Activated naive CD8-positive, alpha-beta T cell (primary cell): Measurements from ENCODE around the gene FYB1.

Experiments
- H3K27ac Mint-ChIP-seq: one replicate; pipeline ENCODE4 v1.8.0; 2021; ENCODE audit warnings: mixed read lengths
- H3K27me3 Mint-ChIP-seq: one replicate; pipeline ENCODE4 v1.8.0; 2021; ENCODE audit warnings: mixed read lengths
- H3K36me3 Mint-ChIP-seq: one replicate; pipeline ENCODE4 v1.8.0; 2021; ENCODE audit warnings: mixed read lengths
- H3K4me1 Mint-ChIP-seq: one replicate; pipeline ENCODE4 v1.8.0; 2021; ENCODE audit warnings: low read depth, mixed read lengths
- H3K4me3 Mint-ChIP-seq: one replicate; pipeline ENCODE4 v1.8.0; 2021; ENCODE audit warnings: mild to moderate bottlenecking, mixed read lengths
- H3K9me3 Mint-ChIP-seq: one replicate; pipeline ENCODE4 v1.8.0; 2021; ENCODE audit warnings: low read depth, mixed read lengths

The FYB1 gene

DNA sequence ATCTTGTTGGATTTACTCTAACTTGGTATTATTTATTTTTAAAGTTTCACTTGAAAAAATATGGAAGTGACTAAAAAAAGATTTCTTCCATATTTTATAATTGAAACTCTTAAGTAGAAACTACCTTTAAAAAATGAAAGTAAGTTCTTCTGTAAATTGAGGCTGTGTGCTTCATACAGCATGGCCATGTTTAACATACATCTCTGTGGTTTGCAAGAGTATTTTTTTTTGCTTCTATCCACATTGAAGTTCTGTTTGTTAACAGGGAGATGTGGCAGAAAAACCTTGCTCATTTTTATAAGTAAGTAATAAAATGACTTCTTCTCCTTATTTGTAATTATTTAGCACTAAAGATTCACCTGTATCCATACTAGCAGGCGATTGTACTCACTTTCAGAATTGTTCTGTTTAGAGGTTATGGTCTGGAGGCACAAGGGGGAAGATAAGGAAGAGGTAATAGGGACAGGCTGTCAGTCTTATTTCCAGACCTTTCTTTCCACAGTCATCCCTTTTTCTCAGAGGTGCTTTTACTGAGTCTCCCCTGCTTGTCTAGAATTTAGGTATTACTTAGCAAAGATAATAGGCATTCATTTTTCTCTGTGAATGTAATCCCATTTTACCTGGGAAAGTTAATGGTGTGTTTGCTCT is 16.0 kb downstream of the FYB1 start:
- Mint-ChIP-seq H3K36me3 (no peaks in the 10 kb centered on the region), H3K4me1 (peaks cover 79% of the 10 kb centered on the region), H3K27me3 (no peaks in the 10 kb centered on the region), H3K4me3 (peak overlapping the region; percentile 93), H3K9me3 (no peaks in the 10 kb centered on the region), H3K27ac (peak overlapping the region; percentile 99)

DNA sequence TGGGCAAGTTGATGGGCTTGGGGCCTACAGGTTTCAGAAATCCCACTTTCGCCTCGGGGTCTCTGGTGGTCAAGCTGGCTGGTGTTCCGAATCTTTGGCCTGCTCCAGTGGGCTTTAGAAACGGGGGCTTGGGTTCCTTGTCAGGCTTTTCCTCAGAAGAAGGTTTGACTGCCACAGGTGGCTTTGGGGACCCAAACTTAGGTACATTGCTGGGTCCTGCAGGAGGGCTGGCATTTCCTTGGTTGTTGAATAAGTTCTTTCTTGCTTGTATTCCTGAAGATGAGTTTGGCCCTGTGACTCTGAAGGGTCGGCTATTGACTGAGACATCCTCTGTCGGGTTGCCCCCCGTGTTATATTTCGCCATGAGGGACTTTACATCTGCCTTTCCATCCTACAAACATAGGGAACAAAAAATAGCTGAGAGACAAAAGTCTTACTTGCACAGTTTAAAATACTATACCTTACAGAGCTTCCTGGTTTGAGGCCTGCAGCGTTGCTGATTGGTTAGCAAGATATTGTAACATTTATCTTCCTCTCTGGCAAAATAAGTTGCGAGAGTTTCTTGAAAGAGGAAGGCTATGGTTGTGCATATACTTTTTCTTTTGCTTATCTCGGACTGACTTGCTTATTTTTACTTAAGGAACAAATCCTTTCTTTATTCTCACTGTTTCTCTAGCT is 16.6 kb downstream of the FYB1 start:
- peaks cover 76% of the 10 kb centered on the region for H3K4me1 Mint-ChIP-seq
- H3K36me3 Mint-ChIP-seq, result no peaks in the 10 kb centered on the region
- H3K27ac Mint-ChIP-seq, result peak overlapping the region; percentile 99
- H3K9me3 Mint-ChIP-seq, result no peaks in the 10 kb centered on the region
- no peaks in the 10 kb centered on the region for H3K27me3 Mint-ChIP-seq
- H3K4me3 Mint-ChIP-seq, result peak overlapping the region; percentile 93

DNA sequence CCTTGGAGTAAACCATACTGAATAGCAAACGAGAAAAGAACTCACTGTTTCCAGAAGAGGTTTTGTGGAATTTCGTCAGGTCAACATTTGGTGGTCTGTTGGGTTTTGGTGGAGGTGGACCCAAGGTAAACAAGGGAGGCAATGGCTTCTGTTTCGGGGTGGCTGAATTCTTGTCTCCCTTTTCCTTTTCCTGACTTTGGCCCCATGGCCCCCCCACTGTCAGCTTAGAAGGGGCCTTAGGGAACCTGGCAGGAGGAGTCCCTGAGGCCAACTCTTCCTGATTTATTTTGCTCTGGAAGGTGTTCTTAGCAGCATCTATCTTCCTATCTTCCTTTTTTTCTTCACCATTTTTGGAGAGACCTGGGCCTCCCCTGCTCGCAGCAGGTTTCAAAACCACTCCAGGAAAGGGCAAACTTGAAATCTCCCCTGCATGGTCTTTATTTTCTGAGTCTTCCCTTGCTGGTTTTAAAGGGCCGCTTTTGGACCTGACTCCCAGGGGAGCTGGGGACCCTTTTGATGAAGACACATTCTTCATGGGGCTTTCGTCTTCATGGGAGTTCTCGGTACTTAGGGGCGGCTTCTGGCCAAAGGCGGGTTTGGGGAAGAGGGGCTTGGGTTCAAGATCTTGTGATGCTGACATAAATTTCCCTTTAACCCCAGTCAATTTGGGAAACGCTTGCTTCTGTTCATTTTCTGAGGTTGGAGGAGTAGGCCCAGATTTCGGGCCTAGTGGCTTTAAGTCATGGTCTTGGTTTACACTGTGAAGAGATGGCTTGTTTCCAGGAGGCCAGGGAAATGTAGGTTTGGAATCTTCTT is 17.4 kb downstream of the FYB1 start:
- H3K36me3 Mint-ChIP-seq, result no peaks in the 10 kb centered on the region
- peak overlapping the region; percentile 99 for H3K27ac Mint-ChIP-seq
- H3K9me3 Mint-ChIP-seq, result no peaks in the 10 kb centered on the region
- H3K27me3 Mint-ChIP-seq, result no peaks in the 10 kb centered on the region
- H3K4me1 Mint-ChIP-seq, result peaks cover 75% of the 10 kb centered on the region
- peak overlapping the region; percentile 93 for H3K4me3 Mint-ChIP-seq

DNA sequence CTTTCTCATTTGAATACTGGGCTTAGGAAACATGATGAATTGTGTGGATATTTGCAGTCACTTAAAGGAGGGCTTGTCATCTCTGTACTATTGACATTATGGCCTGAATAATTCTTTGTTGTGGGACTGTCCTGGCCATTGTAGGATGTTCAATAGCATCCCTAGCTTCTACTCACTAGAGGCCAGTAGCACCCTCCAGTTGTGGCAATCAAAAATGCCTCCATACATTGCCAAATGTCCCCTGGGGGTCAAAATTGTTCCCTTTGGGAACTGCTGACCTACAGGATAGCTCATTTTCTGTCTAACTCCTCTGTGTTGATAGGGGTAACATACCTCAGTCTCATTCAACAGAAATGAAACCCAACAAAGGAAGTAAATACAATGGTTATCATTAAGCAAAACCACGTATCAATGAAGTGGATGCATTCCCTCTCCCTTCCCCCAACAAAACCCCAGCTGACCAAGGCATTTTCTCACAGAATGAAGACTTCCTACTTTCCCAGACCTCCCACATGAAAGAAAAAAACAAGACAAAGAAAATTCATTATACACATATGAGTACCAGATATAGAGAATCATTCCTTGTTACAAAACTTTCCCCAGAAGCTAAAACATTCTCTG is 18.1 kb downstream of the FYB1 start:
- peaks cover 2% of the 10 kb centered on the region for H3K36me3 Mint-ChIP-seq
- H3K4me1 Mint-ChIP-seq, result peaks cover 75% of the 10 kb centered on the region
- peak overlapping the region; percentile 93 for H3K4me3 Mint-ChIP-seq
- peak overlapping the region; percentile 99 for H3K27ac Mint-ChIP-seq
- no peaks in the 10 kb centered on the region for H3K9me3 Mint-ChIP-seq
- H3K27me3 Mint-ChIP-seq, result no peaks in the 10 kb centered on the region

DNA sequence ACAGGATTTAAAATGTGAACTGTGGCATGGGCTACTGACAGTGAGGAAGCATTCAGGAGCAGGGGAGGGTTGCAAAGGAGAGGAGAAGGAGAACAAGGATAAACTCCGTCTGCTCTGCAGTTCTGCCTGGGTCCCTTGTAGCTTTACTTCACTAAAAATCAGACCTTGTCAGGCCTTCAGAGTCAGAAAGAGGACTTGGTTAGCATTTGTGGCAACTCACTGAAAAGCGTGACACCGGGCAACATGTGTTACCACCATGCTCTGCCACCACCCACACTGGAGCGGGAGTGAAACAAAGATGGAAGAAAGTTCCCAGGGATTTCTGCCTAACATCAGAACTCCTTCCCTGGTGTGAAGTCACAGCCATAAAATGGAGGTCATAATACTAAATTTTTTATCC is 19.3 kb downstream of the FYB1 start:
- Mint-ChIP-seq H3K27ac (peak overlapping the region; percentile 99), H3K36me3 (peaks cover 2% of the 10 kb centered on the region), H3K27me3 (no peaks in the 10 kb centered on the region), H3K9me3 (no peaks in the 10 kb centered on the region), H3K4me3 (peak overlapping the region; percentile 93), H3K4me1 (peaks cover 73% of the 10 kb centered on the region)

DNA sequence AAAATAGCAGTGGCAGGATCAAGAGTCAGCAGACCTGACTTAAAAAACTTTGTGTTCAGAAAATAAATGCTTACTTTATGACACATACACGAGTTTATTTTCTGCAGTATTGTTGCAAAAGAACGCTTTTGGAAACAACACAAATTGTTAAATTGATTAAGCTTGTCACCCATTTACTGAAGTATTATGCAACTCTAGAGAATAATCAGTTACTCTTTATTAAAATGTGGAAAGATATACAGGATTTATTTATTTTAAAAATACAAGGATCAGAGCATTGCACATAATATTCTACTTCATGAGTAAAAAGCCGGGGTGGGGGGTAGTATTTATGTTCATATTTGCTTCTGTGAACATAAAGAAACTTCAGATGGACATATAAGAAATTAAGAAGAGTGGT is 20.0 kb downstream of the FYB1 start:
- Mint-ChIP-seq H3K9me3 (no peaks in the 10 kb centered on the region), H3K36me3 (peaks cover 2% of the 10 kb centered on the region), H3K27ac (peak overlapping the region; percentile 99), H3K4me3 (peak overlapping the region; percentile 93), H3K27me3 (no peaks in the 10 kb centered on the region), H3K4me1 (peaks cover 73% of the 10 kb centered on the region)

DNA sequence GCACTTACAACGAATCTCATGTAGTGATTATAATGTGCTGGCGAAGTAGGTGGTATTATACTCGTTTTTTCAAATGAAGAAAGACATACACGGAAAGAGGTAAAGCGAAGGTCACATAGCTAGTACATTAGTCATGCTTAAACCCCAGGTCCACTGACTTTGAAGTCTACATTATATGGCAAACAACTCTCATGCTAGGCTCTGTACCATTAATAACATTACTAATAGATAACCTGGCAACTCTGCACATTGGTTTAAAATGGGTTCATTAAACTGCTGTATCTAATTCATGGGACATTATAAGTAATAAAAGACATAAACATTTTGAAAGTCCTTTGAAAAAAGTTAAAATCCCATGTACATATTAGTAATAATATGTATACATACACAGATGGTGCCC is 21.2 kb downstream of the FYB1 start:
- peaks cover 2% of the 10 kb centered on the region for H3K36me3 Mint-ChIP-seq
- peaks cover 73% of the 10 kb centered on the region for H3K4me1 Mint-ChIP-seq
- H3K9me3 Mint-ChIP-seq, result no peaks in the 10 kb centered on the region
- peak overlapping the region; percentile 91 for H3K4me3 Mint-ChIP-seq
- H3K27ac Mint-ChIP-seq, result peak overlapping the region; percentile 99
- H3K27me3 Mint-ChIP-seq, result no peaks in the 10 kb centered on the region

DNA sequence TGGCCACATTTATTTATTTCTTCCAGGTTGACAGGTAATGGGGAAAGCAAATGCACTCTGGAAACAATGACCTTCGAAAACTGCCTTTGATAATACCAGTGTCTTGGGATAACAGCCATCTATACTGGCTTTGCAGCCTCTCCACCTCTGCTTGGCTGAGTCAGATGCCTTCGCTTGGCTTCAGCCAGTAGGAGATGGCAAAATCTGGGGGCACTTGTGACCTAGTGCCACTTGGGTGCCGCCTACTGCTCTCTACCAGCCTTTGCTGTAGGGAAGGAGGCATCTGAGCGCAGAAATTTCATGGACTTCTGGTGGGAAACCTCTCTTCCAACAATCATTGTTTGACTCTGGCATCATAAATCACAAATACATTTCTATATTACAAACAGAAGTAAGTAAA is 21.8 kb downstream of the FYB1 start:
- H3K36me3 Mint-ChIP-seq, result peaks cover 2% of the 10 kb centered on the region
- H3K4me1 Mint-ChIP-seq, result peaks cover 73% of the 10 kb centered on the region

DNA sequence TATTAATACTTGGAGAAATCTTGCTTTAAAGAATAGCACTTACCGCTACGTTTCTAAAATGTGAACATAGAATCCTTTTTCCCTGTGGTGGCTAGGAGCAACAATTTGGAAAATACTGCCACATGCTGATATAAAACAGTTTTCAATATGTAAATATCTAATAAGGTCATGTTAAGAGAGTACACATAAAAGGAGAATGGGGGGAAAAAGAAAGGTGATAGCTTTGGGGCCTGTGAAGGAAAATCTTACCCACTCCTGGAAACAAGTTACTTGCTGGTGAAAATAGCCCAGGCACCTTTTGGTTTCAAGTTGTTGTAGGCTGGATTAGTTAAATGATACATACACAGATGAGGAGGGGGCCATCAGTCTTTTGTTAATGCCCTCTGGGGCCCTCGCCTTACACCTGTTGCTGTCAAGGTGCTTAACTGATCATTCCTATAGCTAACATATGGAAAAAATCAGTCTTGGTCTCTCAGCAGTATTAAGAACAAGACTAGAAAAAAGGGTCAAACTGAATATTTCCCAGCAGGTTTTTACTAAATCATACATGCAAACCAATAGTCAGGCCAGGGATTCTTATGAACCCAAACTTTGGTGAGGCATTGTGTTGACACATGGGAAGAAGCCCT is 24.1 kb downstream of the FYB1 start:
- peak overlapping the region; percentile 99 for H3K27ac Mint-ChIP-seq
- H3K4me3 Mint-ChIP-seq, result peak overlapping the region; percentile 91
- H3K9me3 Mint-ChIP-seq, result no peaks in the 10 kb centered on the region
- H3K36me3 Mint-ChIP-seq, result peaks cover 2% of the 10 kb centered on the region
- H3K4me1 Mint-ChIP-seq, result peaks cover 84% of the 10 kb centered on the region
- no peaks in the 10 kb centered on the region for H3K27me3 Mint-ChIP-seq

More for the DNA sequence above, 21.8 kb downstream of the FYB1 start:
- H3K9me3 Mint-ChIP-seq, result no peaks in the 10 kb centered on the region
- no peaks in the 10 kb centered on the region for H3K27me3 Mint-ChIP-seq
- H3K27ac Mint-ChIP-seq, result peak overlapping the region; percentile 99
- H3K4me3 Mint-ChIP-seq, result peak overlapping the region; percentile 91

DNA sequence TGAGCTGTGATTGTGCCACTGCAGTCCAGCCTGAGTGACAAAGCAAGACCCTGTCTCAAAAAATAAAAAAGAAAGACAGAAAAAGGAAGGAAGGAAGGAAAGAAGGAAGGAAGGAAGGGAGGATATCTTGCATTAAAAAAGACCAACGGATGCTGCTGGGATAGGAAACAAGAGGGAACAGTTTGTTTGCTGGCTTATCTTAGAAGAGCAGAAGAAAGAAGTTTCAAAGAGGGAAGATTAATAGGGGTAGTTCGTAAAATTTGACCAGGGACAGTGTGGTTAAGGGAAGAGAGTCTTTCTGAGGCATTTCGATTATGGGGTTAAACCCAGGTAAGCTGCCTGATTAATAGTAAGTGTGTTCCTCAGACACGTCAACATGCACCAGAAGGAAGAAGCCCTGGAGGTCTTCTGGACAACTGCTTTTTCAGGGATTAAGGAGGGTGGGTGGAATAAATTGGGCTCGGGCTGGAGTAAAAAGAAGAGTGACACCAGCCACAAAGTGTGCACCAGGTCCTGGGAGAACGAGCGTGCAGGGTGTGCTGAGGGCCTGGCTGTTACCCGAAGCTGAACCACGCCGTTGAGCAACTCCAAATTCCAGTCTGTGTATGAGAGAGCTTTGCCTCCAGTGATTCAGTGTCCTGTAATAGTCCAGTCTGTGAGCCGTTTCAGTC is 24.8 kb downstream of the FYB1 start:
- H3K4me1 Mint-ChIP-seq, result peaks cover 85% of the 10 kb centered on the region
- H3K9me3 Mint-ChIP-seq, result no peaks in the 10 kb centered on the region
- peak overlapping the region; percentile 99 for H3K27ac Mint-ChIP-seq
- peak overlapping the region; percentile 91 for H3K4me3 Mint-ChIP-seq
- peaks cover 2% of the 10 kb centered on the region for H3K36me3 Mint-ChIP-seq
- no peaks in the 10 kb centered on the region for H3K27me3 Mint-ChIP-seq

DNA sequence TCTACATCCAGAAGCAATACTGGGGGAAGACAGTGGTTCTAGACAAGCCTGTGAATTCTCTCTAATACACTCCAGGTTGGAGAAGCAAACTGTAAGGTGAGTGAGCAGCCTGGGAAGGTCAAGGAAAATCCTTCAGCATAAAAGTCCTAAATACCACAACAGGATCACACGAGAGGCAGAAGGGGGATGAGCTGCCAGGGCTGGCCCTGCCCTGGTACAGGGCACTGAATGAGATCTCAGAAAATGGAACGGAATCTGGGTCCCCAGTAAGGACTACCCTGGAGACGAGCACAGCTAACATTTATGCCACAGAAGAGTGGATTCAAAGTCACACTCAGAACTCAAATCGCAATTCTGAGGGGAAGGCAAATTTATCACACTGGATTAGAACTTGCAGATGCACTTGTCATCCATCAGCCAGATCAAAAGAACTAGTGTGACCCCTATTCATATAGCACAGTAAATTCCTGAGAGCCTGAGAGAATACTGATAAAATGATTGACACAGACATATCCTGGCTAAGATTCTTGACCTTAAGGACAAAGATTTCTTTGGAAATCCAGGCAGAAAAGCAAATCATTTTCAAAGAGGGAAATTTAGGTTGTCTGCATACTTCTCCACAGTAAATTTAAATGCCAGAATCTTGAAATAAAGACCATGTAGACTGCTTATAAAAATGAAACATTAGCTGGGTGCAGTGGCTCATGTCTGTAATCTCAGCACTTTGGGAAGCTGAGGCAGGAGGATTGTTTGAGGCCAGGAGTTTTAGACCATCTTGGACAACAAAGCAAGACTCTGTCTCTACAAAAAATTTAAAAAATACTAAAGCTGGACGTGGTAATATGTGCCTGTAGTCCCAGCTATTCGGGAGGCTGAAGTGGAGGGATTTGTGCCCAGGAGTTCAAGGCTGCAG is 25.6 kb downstream of the FYB1 start:
- H3K4me1 Mint-ChIP-seq, result peaks cover 89% of the 10 kb centered on the region
- peak overlapping the region; percentile 91 for H3K4me3 Mint-ChIP-seq
- H3K27ac Mint-ChIP-seq, result peak overlapping the region; percentile 99
- no peaks in the 10 kb centered on the region for H3K27me3 Mint-ChIP-seq
- H3K36me3 Mint-ChIP-seq, result peaks cover 2% of the 10 kb centered on the region
- no peaks in the 10 kb centered on the region for H3K9me3 Mint-ChIP-seq

DNA sequence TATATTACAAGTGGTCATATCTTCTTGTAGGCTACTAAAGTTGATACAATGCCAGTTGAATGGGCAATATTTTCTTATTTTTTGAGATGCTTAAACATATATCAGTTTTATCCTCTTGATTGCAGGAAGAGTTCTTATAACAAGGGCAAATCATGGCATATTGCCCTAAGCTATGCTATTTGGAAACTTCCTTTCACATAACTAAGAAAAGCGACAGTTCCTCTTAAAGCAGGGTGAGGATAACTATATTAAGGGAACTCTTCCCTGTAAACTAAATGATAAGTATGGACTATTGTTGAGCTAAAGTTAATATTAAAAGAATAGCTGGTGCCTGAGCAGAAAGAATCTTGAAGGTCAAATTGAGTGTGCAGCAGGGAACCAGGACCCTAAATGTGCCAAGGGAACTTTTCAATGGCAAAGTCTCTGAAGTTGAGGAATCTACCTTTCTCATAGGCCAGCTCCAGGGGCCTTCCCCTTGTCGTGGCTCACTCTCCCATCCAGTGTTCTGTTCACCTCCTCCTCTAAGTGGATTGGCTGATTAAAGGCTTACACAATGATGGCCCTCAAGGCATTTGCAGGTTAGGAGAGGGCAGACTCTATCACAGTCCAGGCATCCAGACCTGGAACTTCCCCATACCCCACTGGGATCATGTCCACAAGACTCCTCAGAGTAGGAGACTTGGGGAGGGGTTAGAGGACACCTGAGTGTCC is 26.8 kb downstream of the FYB1 start:
- H3K27me3 Mint-ChIP-seq, result no peaks in the 10 kb centered on the region
- H3K9me3 Mint-ChIP-seq, result no peaks in the 10 kb centered on the region
- H3K27ac Mint-ChIP-seq, result peak overlapping the region; percentile 99
- H3K4me1 Mint-ChIP-seq, result peaks cover 96% of the 10 kb centered on the region
- peaks cover 2% of the 10 kb centered on the region for H3K36me3 Mint-ChIP-seq
- H3K4me3 Mint-ChIP-seq, result peak overlapping the region; percentile 91

DNA sequence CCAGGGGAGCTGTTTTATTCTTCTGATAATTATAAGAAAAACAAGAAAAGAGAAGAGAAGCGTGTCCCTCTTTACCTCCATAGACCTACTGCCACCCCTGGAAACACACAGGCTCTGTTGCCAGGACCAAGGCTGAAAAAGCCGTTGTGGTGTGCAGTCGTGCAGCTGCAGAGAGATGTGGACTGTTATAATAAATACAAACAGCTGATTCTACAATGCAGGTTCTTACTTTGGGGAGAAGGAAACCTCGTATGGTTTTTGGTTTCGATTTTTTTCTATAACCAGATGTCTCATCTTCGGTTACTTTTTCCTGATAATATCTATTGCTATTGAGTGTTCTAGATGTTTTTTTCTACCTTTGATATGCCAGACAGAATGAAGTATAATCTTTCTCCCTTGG is 28.1 kb downstream of the FYB1 start:
- no peaks in the 10 kb centered on the region for H3K27me3 Mint-ChIP-seq
- H3K36me3 Mint-ChIP-seq, result no peaks in the 10 kb centered on the region
- peak overlapping the region; percentile 98 for H3K27ac Mint-ChIP-seq
- peaks cover 95% of the 10 kb centered on the region for H3K4me1 Mint-ChIP-seq
- H3K4me3 Mint-ChIP-seq, result peak overlapping the region; percentile 85
- H3K9me3 Mint-ChIP-seq, result no peaks in the 10 kb centered on the region
